GM12864 (cell line): ENCODE measurements around the gene SLAMF1.

Experiments
- DNase-seq: peaks from one replicate; pipeline ENCODE4 v3.0.0-alpha.2; 2011; ENCODE audit warnings: low read depth
- H3K4me3 ChIP-seq: 2 replicates; pipeline ENCODE4 v1.5.1; 2011; ENCODE audit warnings: mild to moderate bottlenecking, low read depth, low read length, control low read depth
- TF ChIP-seq, protein P1 (sequence below): IDR thresholded peaks from 2 replicates; pipeline ENCODE4 v1.5.1; 2011; ENCODE audit warnings: low read depth, mild to moderate bottlenecking, moderate library complexity, low read length, control low read depth, inconsistent platforms; ENCODE audit errors: missing control alignments

SLAMF1 gene

DNA sequence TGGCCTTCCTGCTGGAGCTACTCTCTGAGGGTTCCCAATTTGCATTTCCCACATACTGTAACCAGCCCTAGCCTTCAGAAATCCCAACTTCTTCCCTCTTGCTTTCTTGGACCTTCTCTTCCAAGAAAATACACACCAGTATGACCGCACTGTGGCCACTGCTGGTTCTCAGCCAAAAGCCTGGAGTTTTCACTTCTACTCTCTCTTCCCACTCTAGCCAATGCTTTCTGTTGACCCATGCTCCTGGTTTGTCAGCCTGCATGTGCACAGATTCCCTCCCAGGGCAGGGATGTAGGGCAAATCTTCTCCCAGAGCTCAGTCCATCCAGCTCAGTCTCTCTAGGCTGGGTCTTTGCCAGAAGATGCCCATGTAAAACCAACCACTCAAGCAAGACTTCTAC, 664 bp downstream of the SLAMF1 start:
- peak overlapping the region; percentile 95 for H3K4me3 ChIP-seq
- no peak for DNase-seq
- TF ChIP-seq, protein P1, sequence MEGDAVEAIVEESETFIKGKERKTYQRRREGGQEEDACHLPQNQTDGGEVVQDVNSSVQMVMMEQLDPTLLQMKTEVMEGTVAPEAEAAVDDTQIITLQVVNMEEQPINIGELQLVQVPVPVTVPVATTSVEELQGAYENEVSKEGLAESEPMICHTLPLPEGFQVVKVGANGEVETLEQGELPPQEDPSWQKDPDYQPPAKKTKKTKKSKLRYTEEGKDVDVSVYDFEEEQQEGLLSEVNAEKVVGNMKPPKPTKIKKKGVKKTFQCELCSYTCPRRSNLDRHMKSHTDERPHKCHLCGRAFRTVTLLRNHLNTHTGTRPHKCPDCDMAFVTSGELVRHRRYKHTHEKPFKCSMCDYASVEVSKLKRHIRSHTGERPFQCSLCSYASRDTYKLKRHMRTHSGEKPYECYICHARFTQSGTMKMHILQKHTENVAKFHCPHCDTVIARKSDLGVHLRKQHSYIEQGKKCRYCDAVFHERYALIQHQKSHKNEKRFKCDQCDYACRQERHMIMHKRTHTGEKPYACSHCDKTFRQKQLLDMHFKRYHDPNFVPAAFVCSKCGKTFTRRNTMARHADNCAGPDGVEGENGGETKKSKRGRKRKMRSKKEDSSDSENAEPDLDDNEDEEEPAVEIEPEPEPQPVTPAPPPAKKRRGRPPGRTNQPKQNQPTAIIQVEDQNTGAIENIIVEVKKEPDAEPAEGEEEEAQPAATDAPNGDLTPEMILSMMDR = no peak

DNA sequence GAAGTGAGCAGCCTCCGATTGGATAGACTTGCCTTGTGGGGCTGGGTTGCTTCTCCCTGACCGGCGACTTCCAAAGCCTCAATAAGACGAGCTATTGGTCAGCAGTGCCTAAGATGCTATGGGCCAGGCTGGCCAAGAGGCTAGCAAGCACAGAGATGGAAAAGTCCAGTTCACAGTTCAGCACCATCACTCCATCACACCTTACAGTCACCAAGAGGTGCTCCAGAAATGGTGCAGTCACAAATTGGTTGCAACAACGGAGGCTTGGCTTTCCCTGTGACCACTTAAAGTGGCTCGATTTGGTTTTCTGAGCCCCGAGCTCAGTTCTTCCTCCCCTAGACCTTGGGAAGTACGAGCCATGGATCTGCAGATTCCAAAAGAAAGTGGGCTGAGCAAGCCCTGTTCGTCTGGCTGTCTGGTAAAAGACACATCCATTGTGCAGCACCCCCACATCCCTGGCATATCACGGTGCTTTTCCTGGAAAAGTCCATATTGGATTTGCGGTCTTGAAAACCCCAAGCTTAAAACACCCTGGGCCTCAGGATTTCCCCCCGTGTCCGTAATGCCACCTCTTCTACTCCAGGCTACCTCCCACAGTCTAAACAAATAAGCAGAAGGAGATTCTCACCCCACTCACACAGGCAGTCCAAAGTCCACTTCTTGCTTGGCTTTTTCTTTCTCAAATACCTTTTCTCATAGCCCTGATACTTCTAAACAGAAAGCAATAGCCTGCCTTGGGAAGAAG, 1.3 kb downstream of the SLAMF1 start:
- DNase-seq = no peak
- peak overlapping the region; percentile 95 for H3K4me3 ChIP-seq
- TF ChIP-seq, protein P1 = no peak

DNA sequence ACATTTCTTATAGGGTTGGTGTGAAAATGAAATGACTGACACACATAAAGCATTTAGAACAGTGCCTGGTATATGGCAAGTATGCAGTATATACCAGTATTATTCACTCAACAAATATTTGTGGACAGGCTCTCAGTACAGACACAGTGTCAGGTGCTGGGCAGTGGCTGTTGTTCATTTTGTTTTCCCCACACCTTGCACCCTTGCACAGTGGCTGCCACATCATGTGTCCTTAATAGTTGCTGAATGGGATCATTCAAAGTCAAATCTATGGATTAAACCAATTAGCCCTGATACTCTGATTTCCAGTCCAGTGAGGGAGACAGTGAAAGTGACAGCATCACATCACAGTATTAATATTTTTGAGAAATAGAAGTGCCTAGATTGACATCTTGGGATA, 2.4 kb downstream of the SLAMF1 start:
- no peak for DNase-seq
- H3K4me3 ChIP-seq = peak overlapping the region; percentile 95
- TF ChIP-seq, protein P1 = no peak

DNA sequence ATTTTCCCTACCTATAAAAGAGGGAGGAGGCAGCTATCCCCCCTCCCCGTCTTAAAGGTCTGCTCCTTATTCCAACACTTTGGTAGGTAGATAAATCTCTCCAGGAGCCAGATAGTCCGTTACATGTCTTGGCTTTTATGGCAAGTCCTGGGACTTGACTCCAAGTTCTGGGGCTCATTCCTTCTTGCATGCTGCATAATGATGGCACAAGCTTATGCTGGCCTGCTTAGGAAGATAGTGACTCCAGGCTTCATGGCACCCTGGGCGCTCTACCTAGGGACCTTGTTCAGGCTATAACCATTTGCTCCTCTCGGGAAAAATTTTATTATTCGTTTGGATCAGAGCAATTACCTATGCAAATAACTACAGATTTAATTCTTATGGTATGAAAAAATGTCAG, 3.7 kb downstream of the SLAMF1 start:
- no peak for DNase-seq
- H3K4me3 ChIP-seq = peak overlapping the region; percentile 95
- TF ChIP-seq, protein P1 = no peak

DNA sequence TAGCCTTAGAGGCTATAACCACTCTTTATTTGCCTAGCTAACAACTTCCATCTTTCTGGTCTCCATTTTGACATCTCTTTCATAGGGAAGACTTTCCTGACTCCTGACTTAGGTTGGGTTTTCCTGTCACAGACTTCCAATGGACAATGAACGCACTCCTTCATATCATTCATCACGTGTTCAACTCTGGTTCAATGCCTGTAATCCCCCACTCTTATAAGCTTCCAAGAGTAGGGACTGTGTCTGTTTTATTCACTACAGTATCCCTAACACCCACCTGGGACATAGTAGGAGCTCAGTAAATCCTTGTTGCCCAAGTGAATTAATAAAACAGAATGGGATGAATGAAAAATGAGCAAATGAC, 4.6 kb downstream of the SLAMF1 start:
- peak overlapping the region; percentile 95; the same call in 1 of the 2 replicates for H3K4me3 ChIP-seq
- no peak for DNase-seq
- TF ChIP-seq, protein P1 = no peak

DNA sequence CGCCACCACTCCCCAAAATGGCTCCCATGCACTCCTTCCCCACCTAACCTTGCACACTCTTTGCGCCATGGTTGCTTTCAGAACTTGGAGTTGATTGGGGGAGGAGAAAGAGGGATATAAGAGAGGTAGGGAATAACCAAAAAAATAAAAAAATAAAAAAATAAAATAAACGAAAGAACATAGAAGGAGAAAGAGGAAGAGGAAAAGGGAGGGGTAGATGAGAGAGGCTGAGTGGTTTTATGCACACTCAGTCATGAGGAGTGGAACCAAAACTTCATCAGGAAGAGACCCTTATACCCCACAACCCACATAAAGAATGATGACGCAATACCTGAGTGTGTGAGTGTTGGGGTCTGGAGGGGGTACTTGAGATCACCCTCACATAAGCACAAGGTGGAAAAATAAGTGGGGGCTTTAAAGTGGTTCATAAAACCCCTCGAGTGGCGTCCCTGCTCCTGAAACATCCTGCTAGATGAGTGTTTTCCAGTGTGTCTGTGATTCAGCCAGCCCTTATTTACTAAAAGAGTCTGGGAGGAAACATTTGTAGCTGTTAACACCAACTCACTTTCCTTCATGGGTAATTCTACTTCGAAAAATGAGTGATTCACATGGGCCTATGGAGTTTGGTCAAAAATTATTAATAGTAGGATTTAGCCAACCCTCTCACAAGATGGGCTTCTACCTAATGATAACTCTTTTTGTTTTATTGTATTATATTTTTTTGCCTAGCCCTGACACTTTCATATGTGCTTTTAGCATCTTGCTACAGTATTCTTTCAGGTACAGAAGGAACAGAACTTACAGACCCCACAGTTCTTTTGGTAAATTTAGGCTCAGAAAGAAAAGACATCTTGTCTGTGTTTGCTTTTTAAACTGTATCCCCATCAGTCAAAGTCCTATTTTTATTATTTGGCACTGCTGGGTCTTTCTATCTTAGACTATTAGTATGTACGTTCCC, 5.2 kb downstream of the SLAMF1 start:
- H3K4me3 ChIP-seq = peak overlapping the region; percentile 95; the same call in 1 of the 2 replicates
- TF ChIP-seq, protein P1 = no peak
- no peak for DNase-seq
